ENCODE data around the gene GAB3.

GAB3 gene

GRCh38 chrX:154660541-154660940 is 90.3 kb downstream of the GAB3 start:
- in situ Hi-C loops (cut with HindIII; ENCODE audit: low sequenced_read_pairs) = no loop called here
- TF ChIP-seq CTCF (IDR thresholded peaks at IDR 0.05; ENCODE audit: low read depth, low read length, missing control alignments) = no peak
- no peak for DNase-seq (ENCODE audit: low read depth)
- H3K4me3 ChIP-seq (ENCODE audit: low read depth, low read length) = no peak overlapping the region

GRCh38 chrX:154658957-154659356 is 91.9 kb downstream of the GAB3 start:
- in situ Hi-C loops (cut with HindIII; ENCODE audit: low sequenced_read_pairs) = no loop called here
- no peak overlapping the region for H3K4me3 ChIP-seq (ENCODE audit: low read depth, low read length)
- DNase-seq (ENCODE audit: low read depth) = no peak
- no peak for TF ChIP-seq CTCF (IDR thresholded peaks at IDR 0.05; ENCODE audit: low read depth, low read length, missing control alignments)

GRCh38 chrX:154658187-154658586 is 92.7 kb downstream of the GAB3 start:
- H3K4me3 ChIP-seq (ENCODE audit: low read depth, low read length) = no peak overlapping the region
- DNase-seq (ENCODE audit: low read depth) = no peak
- TF ChIP-seq CTCF (IDR thresholded peaks at IDR 0.05; ENCODE audit: low read depth, low read length, missing control alignments) = no peak
- in situ Hi-C loops (cut with HindIII; ENCODE audit: low sequenced_read_pairs) = no loop called here

- no peak overlapping the region for H3K4me3 ChIP-seq (ENCODE audit: low read depth, low read length)
- in situ Hi-C loops (cut with HindIII; ENCODE audit: low sequenced_read_pairs) = no loop called here
- TF ChIP-seq CTCF (IDR thresholded peaks at IDR 0.05; ENCODE audit: low read depth, low read length, missing control alignments) = no peak
- no peak for DNase-seq (ENCODE audit: low read depth)
These were observed 93.6 kb downstream of the GAB3 start for GRCh38 chrX:154657226-154657805.

- in situ Hi-C loops (cut with HindIII; ENCODE audit: low sequenced_read_pairs) = no loop called here
- no peak for TF ChIP-seq CTCF (IDR thresholded peaks at IDR 0.05; ENCODE audit: low read depth, low read length, missing control alignments)
- no peak overlapping the region for H3K4me3 ChIP-seq (ENCODE audit: low read depth, low read length)
- no peak for DNase-seq (ENCODE audit: low read depth)
These were observed 95.1 kb downstream of the GAB3 start for GRCh38 chrX:154655786-154656185.

- in situ Hi-C loops (cut with HindIII; ENCODE audit: low sequenced_read_pairs) = no loop called here
- TF ChIP-seq CTCF (IDR thresholded peaks at IDR 0.05; ENCODE audit: low read depth, low read length, missing control alignments) = no peak
- no peak for DNase-seq (ENCODE audit: low read depth)
- no peak overlapping the region for H3K4me3 ChIP-seq (ENCODE audit: low read depth, low read length)
These were observed 95.5 kb downstream of the GAB3 start for GRCh38 chrX:154655346-154655745.

- in situ Hi-C loops (cut with HindIII; ENCODE audit: low sequenced_read_pairs) = no loop called here
These were observed 96.0 kb downstream of the GAB3 start for GRCh38 chrX:154654925-154655324.

More at GRCh38 chrX:154654925-154655324, 96.0 kb downstream of the GAB3 start:
- no peak overlapping the region for H3K4me3 ChIP-seq (ENCODE audit: low read depth, low read length)
- no peak for TF ChIP-seq CTCF (IDR thresholded peaks at IDR 0.05; ENCODE audit: low read depth, low read length, missing control alignments)
- no peak for DNase-seq (ENCODE audit: low read depth)

All from astrocyte of the cerebellum (primary cell).